CD4-positive, alpha-beta memory T cell (primary cell): ENCODE results near the gene FLNC. TPM values are rescaled to one million over a fixed set of nuclear protein-coding genes. Genes with fewer than 3 reads are reported as not detected.

Source experiments
- CTCF ChIA-PET: fragments of 350-600 bp; sonication (Branson Sonifier 250); formaldehyde crosslinking; loops from one replicate; lab custom pipeline; 2021; ENCODE audit warnings: inconsistent platforms; ENCODE audit not compliant: partially characterized antibody; lab: Charles Lee
- POLR2A ChIA-PET: fragments of 350-600 bp; sonication (Branson Sonifier 250); formaldehyde crosslinking; loops from one replicate; lab custom pipeline; 2021; ENCODE audit not compliant: partially characterized antibody; lab: Charles Lee
- DNase-seq, 5 donors: peaks; one replicate each; pipeline versions ENCODE4 v3.0.0 to v3.0.0-alpha.2; 2020 to 2022; ENCODE audit warnings: mixed read lengths in 1 of 5
- H3K27ac ChIP-seq: one replicate; pipeline ENCODE4 v1.7.0; 2013; ENCODE audit warnings: low read depth, low read length
- H3K27me3 ChIP-seq: 2 replicates; pipeline ENCODE4 v1.7.0; 2013; ENCODE audit warnings: mild to moderate bottlenecking, low read length, moderate library complexity; ENCODE audit not compliant: insufficient read depth
- H3K36me3 ChIP-seq: 2 replicates; pipeline ENCODE4 v1.7.0; 2013; ENCODE audit warnings: mild to moderate bottlenecking, low read length, moderate library complexity; ENCODE audit not compliant: insufficient read depth
- H3K4me1 ChIP-seq: 2 replicates; pipeline ENCODE4 v1.7.0; 2013; ENCODE audit warnings: mild to moderate bottlenecking, low read length, moderate library complexity; ENCODE audit not compliant: insufficient read depth
- H3K4me3 ChIP-seq, 2 donors: one replicate each; pipeline ENCODE4 v1.7.0; 2013; ENCODE audit warnings: low read length in 2 of 2, mild to moderate bottlenecking in 1 of 2
- H3K9me3 ChIP-seq, 2 donors: one replicate each; pipeline ENCODE4 v1.7.0; 2013; ENCODE audit warnings: low read length in 2 of 2, control low read depth in 1 of 2; ENCODE audit not compliant: control insufficient read depth in 1 of 2
- H3K27ac Mint-ChIP-seq, 7 donors: one replicate each; pipeline ENCODE4 v1.8.0; 2020 to 2021; ENCODE audit warnings: mixed read lengths in 7 of 7, mild to moderate bottlenecking in 6 of 7, inconsistent platforms in 3 of 7, moderate library complexity in 3 of 7
- H3K27me3 Mint-ChIP-seq, 2 donors: one replicate each; pipeline ENCODE4 v1.8.0; 2020 to 2021; ENCODE audit warnings: mixed read lengths in 2 of 2
- H3K36me3 Mint-ChIP-seq, 2 donors: one replicate each; pipeline ENCODE4 v1.8.0; 2020 to 2021; ENCODE audit warnings: mixed read lengths in 2 of 2, inconsistent platforms in 1 of 2, mild to moderate bottlenecking in 1 of 2
- H3K4me1 Mint-ChIP-seq, 4 donors: one replicate each; pipeline ENCODE4 v1.8.0; 2020 to 2021; ENCODE audit warnings: mixed read lengths in 4 of 4, mild to moderate bottlenecking in 1 of 4
- H3K4me3 Mint-ChIP-seq, 8 donors: one replicate each; pipeline ENCODE4 v1.8.0; 2020 to 2021; ENCODE audit warnings: mixed read lengths in 8 of 8, mild to moderate bottlenecking in 7 of 8, moderate library complexity in 6 of 8, inconsistent platforms in 3 of 8
- H3K9me3 Mint-ChIP-seq, 8 donors: one replicate each; pipeline ENCODE4 v1.8.0; 2020 to 2021; ENCODE audit warnings: mixed read lengths in 8 of 8, mild to moderate bottlenecking in 5 of 8, inconsistent platforms in 3 of 8, moderate library complexity in 1 of 8
- intact Hi-C: fragments of 100-400 bp; cut with micrococcal nuclease; formaldehyde crosslinking; loops from one replicate; pipeline ENCODE4 v1.15.1; 2023
- polyA plus RNA-seq, 2 donors: library from polyadenylated mRNA; unstranded; fragments of 300-500 nt; fragmentation: Illumina TruSeq; gene quantifications; one replicate each; pipeline ENCODE4 v1.2.3, GENCODE V29; 2021
- total RNA-seq, 2 experiments: library from RNA; stranded (reverse); gene quantifications; one replicate each; pipeline ENCODE4 v1.2.3, GENCODE V29; 2021

Gene FLNC
- total and polyA plus RNA-seq, 4 experiments from 2014 or later: 0.06 TPM; not detected in 3

DNA sequence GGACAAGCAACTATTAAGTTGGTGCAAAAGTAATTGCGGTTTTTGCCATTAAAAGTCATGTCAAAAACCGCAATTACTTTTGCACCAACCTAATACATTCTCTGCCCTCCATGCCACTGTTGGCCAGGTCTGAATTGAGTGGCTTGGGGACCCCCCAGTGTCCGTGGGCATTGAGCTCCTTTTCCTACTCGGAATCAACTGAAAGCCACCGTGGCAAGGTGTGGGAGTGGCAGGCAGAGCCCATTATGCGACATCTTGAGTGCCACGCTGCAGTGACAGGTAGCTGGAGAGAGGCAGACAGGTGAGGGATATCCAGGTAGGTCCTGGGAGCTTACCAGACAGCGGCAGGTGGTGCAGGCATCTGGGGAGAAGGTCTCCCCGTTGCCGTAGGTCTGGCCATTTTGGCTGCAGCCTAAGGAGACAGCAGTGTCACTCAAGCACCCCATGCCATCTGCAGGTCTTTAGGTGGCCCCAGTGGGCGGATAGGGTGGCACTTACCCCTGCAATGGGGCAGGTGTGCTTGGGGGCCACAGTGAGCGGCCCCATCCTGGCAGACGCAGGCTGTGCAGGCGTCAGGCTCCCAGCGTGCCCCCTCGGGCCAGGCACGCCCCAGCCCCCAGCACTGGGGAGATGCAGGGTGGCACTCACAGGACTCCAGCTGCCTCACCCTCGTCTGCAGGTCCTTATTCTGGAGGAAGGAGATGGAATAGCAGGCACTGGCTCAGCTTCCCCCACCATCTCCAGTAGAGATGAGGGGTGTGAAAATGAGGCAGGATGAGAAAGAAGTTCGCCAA is 76.8 kb downstream of the FLNC start:
- H3K9me3 ChIP-seq: no peaks in the 10 kb centered on the region

More for the DNA sequence above, 76.8 kb downstream of the FLNC start:
- Histone ChIP-seq H3K27me3 (no peaks in the 10 kb centered on the region), H3K36me3 (no peaks in the 10 kb centered on the region), H3K4me3 (no peak overlapping the region), H3K27ac (no peak overlapping the region), H3K4me1 (no peaks in the 10 kb centered on the region)
- no peak for DNase-seq
- CTCF ChIA-PET: interaction anchor here (0.6 to 4.0 kb wide), 4 partner anchors 41 to 185 kb away, joined by 3 to 23 read pairs (median 4); no protein-coding TSS in a partner anchor
- Mint-ChIP-seq H3K4me3 (no peak overlapping the region), H3K36me3 (no peaks in the 10 kb centered on the region), H3K9me3 (no peaks in the 10 kb centered on the region), H3K27me3 (peaks cover 24 to 45% of the 10 kb centered on the region in 2 donors), H3K4me1 (peaks cover 0 to 3% (median 0%) of the 10 kb centered on the region in 4 donors), H3K27ac (no peak overlapping the region)
- intact Hi-C loops: loop anchor here (10.0 kb wide), 1 partner anchor 568 kb away; no protein-coding TSS in a partner anchor
- POLR2A ChIA-PET: no interaction called here

Other genes starting within 250 kb of the FLNC start
- gene GARIN1A, start 158.1 kb upstream of the FLNC start, total RNA-seq: 1 to 10 TPM; 1.6 to 3.4 TPM
- under 1 TPM in 1 of 2 donors, not detected in 1; 0.06 TPM for gene GARIN1A, start 158.1 kb upstream of the FLNC start, polyA plus RNA-seq
- gene CALU, start 91.0 kb upstream of the FLNC start, total RNA-seq: 10 to 100 TPM; 18.4 to 20.6 TPM
- gene CALU, start 91.0 kb upstream of the FLNC start, polyA plus RNA-seq: 10 to 100 TPM; 23.3 to 24.2 TPM
- not detected for gene OPN1SW, start 54.6 kb upstream of the FLNC start, total RNA-seq
- gene OPN1SW, start 54.6 kb upstream of the FLNC start, polyA plus RNA-seq: not detected
- gene CCDC136, start 38.4 kb upstream of the FLNC start, total RNA-seq: 10 to 100 TPM; 18.3 to 20.4 TPM
- 1 to 10 TPM in 1 of 2 donors, not detected in 1; 3.4 TPM for gene CCDC136, start 38.4 kb upstream of the FLNC start, polyA plus RNA-seq
- 10 to 100 TPM; 74.6 to 75.5 TPM for gene ATP6V1F, start 32.5 kb downstream of the FLNC start, total RNA-seq
- 100 to 1,000 TPM; 274 to 392 TPM for gene ATP6V1F, start 32.5 kb downstream of the FLNC start, polyA plus RNA-seq
- gene KCP, start 80.3 kb downstream of the FLNC start, total RNA-seq: under 1 TPM; 0.39 to 0.55 TPM
- gene KCP, start 80.3 kb downstream of the FLNC start, polyA plus RNA-seq: not detected
- 1 to 10 TPM; 7.2 to 9.1 TPM for gene IRF5, start 107.5 kb downstream of the FLNC start, total RNA-seq
- 10 to 100 TPM; 14.4 to 27.8 TPM for gene IRF5, start 107.5 kb downstream of the FLNC start, polyA plus RNA-seq
- 10 to 100 TPM; 41.7 to 44.5 TPM for gene TNPO3, start 224.7 kb downstream of the FLNC start, total RNA-seq
- 10 to 100 TPM; 34.4 to 41.1 TPM for gene TNPO3, start 224.7 kb downstream of the FLNC start, polyA plus RNA-seq